Heart right ventricle (tissue), 16 donors: ENCODE measurements around the gene TMEM143. TPM values are rescaled to one million over a fixed set of nuclear protein-coding genes. Genes with fewer than 3 reads are reported as not detected.
"Not testable (repeated sequence)": the region's sequence is repeated elsewhere in the genome, so short reads cannot be mapped to it uniquely, and the experiment has no call there.

Experiments
- ATAC-seq, 8 donors: fragments of 200-7000 bp; cut with Tn5 transposase; one replicate each; pipeline ENCODE4 v1.9.1; 2020; ENCODE audit warnings: mild to moderate bottlenecking in 8 of 8, moderate library complexity in 8 of 8, moderate number of reproducible peaks in 1 of 8
- DNase-seq, 2 donors: peaks; one replicate each; pipeline ENCODE4 v3.0.0-alpha.2; 2020
- H3K27ac ChIP-seq, 10 donors: fragments of 200-600 bp; sonication (generic) in 2 of 10; one replicate each; pipeline versions ENCODE4 v1.5.0 to v1.8.0; 2020 to 2022; ENCODE audit warnings: mild to moderate bottlenecking in 3 of 10
- H3K27me3 ChIP-seq, 7 donors: fragments of 200-600 bp; one replicate each; pipeline ENCODE4 v1.8.0; 2021 to 2022; ENCODE audit warnings: mild to moderate bottlenecking in 2 of 7
- H3K36me3 ChIP-seq, 9 donors: fragments of 200-600 bp; sonication (generic) in 1 of 9; one replicate each; pipeline versions ENCODE4 v1.5.0 to v1.8.0; 2020 to 2022; ENCODE audit warnings: mild to moderate bottlenecking in 2 of 9
- H3K4me1 ChIP-seq, 9 donors: fragments of 200-600 bp; sonication (generic) in 1 of 9; one replicate each; pipeline versions ENCODE4 v1.5.0 to v1.8.0; 2020 to 2022; ENCODE audit warnings: mild to moderate bottlenecking in 4 of 9
- H3K4me3 ChIP-seq, 10 donors: fragments of 200-600 bp; sonication (generic) in 2 of 10; one replicate each; pipeline versions ENCODE4 v1.5.0 to v1.8.0; 2020 to 2022; ENCODE audit warnings: mild to moderate bottlenecking in 7 of 10, moderate library complexity in 2 of 10
- H3K9me3 ChIP-seq, 11 donors: fragments of 200-600 bp in 10 of 11; sonication (generic) in 2 of 11; one replicate each; pipeline versions ENCODE4 v1.5.0 to v1.8.0; 2013 to 2022; ENCODE audit warnings: mild to moderate bottlenecking in 2 of 11, control low read depth in 1 of 11, moderate library complexity in 1 of 11
- WGBS, 2 donors: extraction: QIAGEN DNeasy Blood & Tissue Kit; methylation state at CpG; one replicate each; pipeline ENCODE4 v1.1.7; 2013; ENCODE audit warnings: inconsistent platforms in 1 of 2; 5-methylcytosine and 5-hydroxymethylcytosine counted together
- intact Hi-C, 10 donors: fragments of 100-400 bp; cut with DNase I; formaldehyde crosslinking; loops; one replicate each; pipeline versions ENCODE4 v1.11.1 to v1.14.2; 2022
- polyA plus RNA-seq, 2 donors: library from polyadenylated mRNA; stranded (reverse); fragments of 200-250 nt; gene quantifications; one replicate each; pipeline ENCODE4 v1.2.3, GENCODE V29; 2013
- total RNA-seq, 10 donors: library from RNA; stranded (reverse); fragmentation: NEBNext Ultra II Directional in 3 of 10; extraction: Animal tissue kit (Norgen Biotek cat#: 25700) in 3 of 10; gene quantifications; one replicate each; pipeline versions ENCODE4 v1.2.1 to v1.2.4, GENCODE V29; 2021 to 2023
- TF ChIP-seq, protein P1 (sequence below), 9 donors: fragments of 200-600 bp; sonication (generic) in 2 of 9; IDR thresholded peaks; one replicate each; pipeline versions ENCODE4 v1.5.0 to v1.8.0; 2021 to 2022; ENCODE audit warnings: antibody characterized with exemption in 9 of 9, mild to moderate bottlenecking in 5 of 9, moderate library complexity in 1 of 9
- donor health status: Arrhythmogenic right ventricular cardiomyopathy.
- donor health status: ischemic (EF 13 %, LVEDD 7.1; RV severe dilation, severe dysfunction).
- donor health status: healthy with polysubstance abuse.
- donor health status: DM: no; HTN: yes; CAD: no.
- donor health status: DM: no; HTN: no; CAD: no.
- donor health status: ischemic (EF 25% LVEDD 6.9; RV normal size, moderate dysfunction).
- donor health status: ischemic (EF 25% LVEDD 5.7; RV mildly dilated, moderate dysfunction).
- donor health status: healthy.
- donor health status: DM: yes; HTN: yes; CAD: no.
- donor health status: Ischemic cardiomyopathy.
- donor health status: ischemic (EF 35%, LVEDD 5.7; RV mildly dilated, moderate dysfunction).
- donor health status: nonischemic (EF 11% LVEDD 7.7; RV severe dilation, severe dysfunction).
- donor health status: DM: yes; HTN: yes; CAD: no.
- donor health status: PGD.
- donor health status: ischemic (EF 29% LVEDD 5.4; RV normal size, mild dysfunction).
- donor health status: nonischemic (EF 23%, LVEDD 6.1; RV moderate dilation, normal function).

TMEM143 gene
- total and polyA plus RNA-seq, 12 donors: 9.7 to 110 (median 80.4) TPM

GRCh38 chr19:48292798-48293197 lies 70.9 kb downstream of the TMEM143 start:
- WGBS, 2 donors: 90 to 91% methylated on average over 4 of the region's 4 CpGs
- TF ChIP-seq, protein P1, sequence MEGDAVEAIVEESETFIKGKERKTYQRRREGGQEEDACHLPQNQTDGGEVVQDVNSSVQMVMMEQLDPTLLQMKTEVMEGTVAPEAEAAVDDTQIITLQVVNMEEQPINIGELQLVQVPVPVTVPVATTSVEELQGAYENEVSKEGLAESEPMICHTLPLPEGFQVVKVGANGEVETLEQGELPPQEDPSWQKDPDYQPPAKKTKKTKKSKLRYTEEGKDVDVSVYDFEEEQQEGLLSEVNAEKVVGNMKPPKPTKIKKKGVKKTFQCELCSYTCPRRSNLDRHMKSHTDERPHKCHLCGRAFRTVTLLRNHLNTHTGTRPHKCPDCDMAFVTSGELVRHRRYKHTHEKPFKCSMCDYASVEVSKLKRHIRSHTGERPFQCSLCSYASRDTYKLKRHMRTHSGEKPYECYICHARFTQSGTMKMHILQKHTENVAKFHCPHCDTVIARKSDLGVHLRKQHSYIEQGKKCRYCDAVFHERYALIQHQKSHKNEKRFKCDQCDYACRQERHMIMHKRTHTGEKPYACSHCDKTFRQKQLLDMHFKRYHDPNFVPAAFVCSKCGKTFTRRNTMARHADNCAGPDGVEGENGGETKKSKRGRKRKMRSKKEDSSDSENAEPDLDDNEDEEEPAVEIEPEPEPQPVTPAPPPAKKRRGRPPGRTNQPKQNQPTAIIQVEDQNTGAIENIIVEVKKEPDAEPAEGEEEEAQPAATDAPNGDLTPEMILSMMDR (IDR thresholded peaks at IDR 0.05): no peak
- intact Hi-C loops: loop anchor here in 1 of 10 donors (2.0 kb wide), 1 partner anchor 14 kb away; no protein-coding TSS in a partner anchor
- Histone ChIP-seq H3K4me1 (peaks cover 0 to 17% (median 13%) of the 10 kb centered on the region in 9 donors), H3K27ac (no peak overlapping the region), H3K4me3 (no peak overlapping the region), H3K9me3 (no peaks in the 10 kb centered on the region), H3K36me3 (no peaks in the 10 kb centered on the region), H3K27me3 (peaks cover 0 to 7% (median 3%) of the 10 kb centered on the region in 7 donors)
- no peak for DNase-seq
- ATAC-seq: no peak

GRCh38 chr19:48291489-48291815 lies 72.3 kb downstream of the TMEM143 start:
- peaks cover 0 to 17% (median 13%) of the 10 kb centered on the region in 9 donors for H3K4me1 ChIP-seq
- ATAC-seq, H3K36me3 ChIP-seq, H3K9me3 ChIP-seq, H3K27ac ChIP-seq, H3K27me3 ChIP-seq, DNase-seq: not testable (repeated sequence)
- 29 to 32% methylated on average over 11 of the region's 11 CpGs for WGBS, 2 donors
- peak overlapping the region in 8 of 10 donors; percentile 30 to 58 (median 54) for H3K4me3 ChIP-seq
- intact Hi-C loops: loop anchor here in 7 of 10 donors (1.0 to 2.0 kb wide), 4 partner anchors 20 to 24 kb away; partner anchors contain the start of gene ZNF114 (in 3 of the 7)
- TF ChIP-seq, protein P1 (IDR thresholded peaks at IDR 0.05): peak in 1 of 9 donors; percentile 3

DNA sequence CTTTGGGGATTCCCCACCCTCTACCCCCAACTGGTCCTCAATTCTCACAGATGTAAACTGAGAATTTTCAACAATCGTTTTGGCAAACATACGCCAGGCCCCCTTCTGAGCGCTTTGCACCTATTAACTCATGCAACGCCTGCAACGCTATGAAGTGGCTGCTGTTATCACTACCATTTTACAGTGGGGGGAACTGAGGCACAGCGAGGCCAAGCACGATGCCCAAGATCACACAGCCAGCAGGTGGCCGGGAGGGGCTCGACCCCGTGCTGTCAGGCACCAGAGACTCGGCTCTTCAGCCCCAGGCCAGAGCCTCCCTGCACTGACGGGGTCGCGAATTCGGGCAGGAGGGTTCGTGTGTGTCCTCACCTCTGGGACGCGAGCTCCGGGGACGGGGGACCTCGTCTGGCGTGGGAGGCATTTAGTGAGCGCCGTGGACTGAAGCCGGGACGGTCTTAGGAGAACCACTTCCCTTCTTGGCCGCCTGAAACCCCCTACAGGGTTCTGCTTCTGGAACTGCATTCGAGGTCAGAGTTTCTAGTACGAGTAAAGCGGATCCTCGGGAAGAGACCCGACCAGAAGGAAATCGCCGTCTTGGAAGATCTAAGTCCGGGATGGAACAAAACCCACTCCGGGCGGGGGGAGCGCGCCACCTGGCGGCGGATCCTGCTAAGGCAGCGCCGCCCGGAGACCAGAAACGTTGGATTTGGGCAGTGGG lies 72.8 kb downstream of the TMEM143 start:
- Histone ChIP-seq H3K4me3 (peak overlapping the region in 9 of 10 donors; percentile 30 to 58 (median 54)), H3K4me1 (peaks cover 0 to 17% (median 13%) of the 10 kb centered on the region in 9 donors), H3K36me3 (peaks cover 0 to 13% (median 3%) of the 10 kb centered on the region in 9 donors), H3K9me3 (peaks cover 0 to 13% (median 4%) of the 10 kb centered on the region in 11 donors), H3K27ac (peak overlapping the region in 4 of 10 donors; percentile 16 to 51 (median 30)), H3K27me3 (peaks cover 0 to 7% (median 3%) of the 10 kb centered on the region in 7 donors)
- TF ChIP-seq, protein P1 (IDR thresholded peaks at IDR 0.05): peak in 8 of 9 donors; percentile 96 to 99 (median 98)
- intact Hi-C loops: loop anchor here in 7 of 10 donors (1.0 to 2.0 kb wide), 4 partner anchors 20 to 24 kb away; partner anchors contain the start of gene ZNF114 (in 3 of the 7)
- DNase-seq: peak; percentile 77 to 83
- ATAC-seq: peak; percentile 75 to 95 (median 92)
- 1% methylated on average over 45 of the region's 45 CpGs for WGBS, 2 donors

DNA sequence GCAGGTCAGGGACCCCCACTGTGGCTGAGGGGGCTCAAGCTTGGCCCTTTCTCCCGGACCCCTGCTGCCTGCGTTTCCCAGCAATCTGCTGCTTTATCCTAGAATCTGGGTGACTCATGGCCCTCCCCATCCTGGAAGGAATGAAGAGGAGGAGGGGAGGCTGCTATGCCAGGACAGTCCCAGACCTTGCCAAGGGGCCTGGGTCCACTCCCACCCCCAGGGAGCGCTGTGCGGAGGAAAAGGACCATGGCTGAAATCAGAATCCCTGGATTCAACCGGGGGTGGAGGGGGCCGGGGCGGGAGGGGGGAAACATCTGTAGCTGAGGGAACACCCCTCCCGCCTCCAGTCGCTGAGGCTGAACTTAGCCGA lies 73.4 kb downstream of the TMEM143 start:
- Histone ChIP-seq H3K27me3 (peaks cover 0 to 7% (median 3%) of the 10 kb centered on the region in 7 donors), H3K4me3 (peak overlapping the region in 9 of 10 donors; percentile 30 to 58 (median 54)), H3K27ac (no peak overlapping the region), H3K9me3 (peaks cover 0 to 15% (median 4%) of the 10 kb centered on the region in 11 donors), H3K4me1 (peaks cover 0 to 17% (median 13%) of the 10 kb centered on the region in 9 donors), H3K36me3 (peaks cover 0 to 17% (median 4%) of the 10 kb centered on the region in 9 donors)
- DNase-seq (no peak), ATAC-seq (peak in 6 of 8 donors; percentile 5 to 59 (median 52))
- TF ChIP-seq, protein P1 (IDR thresholded peaks at IDR 0.05): peak in 1 of 9 donors; percentile 10
- intact Hi-C loops: loop anchor here in 4 of 10 donors (2.0 kb wide), 2 partner anchors 20 to 22 kb away; partner anchors contain the start of gene ZNF114 (in 3 of the 4)
- 11 to 20% methylated on average over 10 of the region's 10 CpGs for whole genome bisulfite sequencing, 2 donors
